Measurements from ENCODE around the gene SLC8A2.

DNA sequence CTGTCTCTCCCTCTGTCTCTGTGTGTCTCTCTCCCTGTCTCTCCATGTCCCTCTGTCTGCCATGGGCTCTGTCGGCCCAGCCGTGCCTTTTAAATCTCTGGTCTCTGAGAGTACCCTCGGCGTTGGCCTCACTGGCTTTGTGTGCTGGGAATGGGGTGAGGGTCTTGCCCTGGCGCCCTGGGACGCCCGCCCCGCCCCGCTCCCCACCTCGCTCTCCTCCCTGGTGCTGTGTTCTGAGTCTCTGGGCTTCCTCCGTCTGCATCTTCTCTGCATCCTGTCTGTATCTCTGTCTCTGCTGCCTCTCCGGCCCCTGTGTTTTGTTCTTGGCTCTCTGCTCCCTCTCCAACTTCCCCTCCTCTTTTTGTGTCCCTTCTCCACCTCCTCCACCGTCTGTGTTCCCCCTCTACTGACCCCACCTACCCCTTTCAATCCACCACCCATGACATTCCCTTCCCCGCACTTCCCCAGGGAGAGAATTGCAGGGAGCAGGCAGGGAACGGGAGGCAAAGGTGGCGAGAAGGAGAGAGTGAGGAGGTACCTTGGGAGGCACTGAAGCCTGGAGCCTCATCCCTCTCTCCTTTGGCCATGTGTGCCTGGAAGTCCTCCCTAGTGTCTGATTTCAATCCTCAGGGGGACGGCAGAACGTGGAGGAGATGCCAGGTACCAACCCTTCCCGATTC lies 48.4 kb downstream of the SLC8A2 start:
- TF ChIP-seq, protein P1, sequence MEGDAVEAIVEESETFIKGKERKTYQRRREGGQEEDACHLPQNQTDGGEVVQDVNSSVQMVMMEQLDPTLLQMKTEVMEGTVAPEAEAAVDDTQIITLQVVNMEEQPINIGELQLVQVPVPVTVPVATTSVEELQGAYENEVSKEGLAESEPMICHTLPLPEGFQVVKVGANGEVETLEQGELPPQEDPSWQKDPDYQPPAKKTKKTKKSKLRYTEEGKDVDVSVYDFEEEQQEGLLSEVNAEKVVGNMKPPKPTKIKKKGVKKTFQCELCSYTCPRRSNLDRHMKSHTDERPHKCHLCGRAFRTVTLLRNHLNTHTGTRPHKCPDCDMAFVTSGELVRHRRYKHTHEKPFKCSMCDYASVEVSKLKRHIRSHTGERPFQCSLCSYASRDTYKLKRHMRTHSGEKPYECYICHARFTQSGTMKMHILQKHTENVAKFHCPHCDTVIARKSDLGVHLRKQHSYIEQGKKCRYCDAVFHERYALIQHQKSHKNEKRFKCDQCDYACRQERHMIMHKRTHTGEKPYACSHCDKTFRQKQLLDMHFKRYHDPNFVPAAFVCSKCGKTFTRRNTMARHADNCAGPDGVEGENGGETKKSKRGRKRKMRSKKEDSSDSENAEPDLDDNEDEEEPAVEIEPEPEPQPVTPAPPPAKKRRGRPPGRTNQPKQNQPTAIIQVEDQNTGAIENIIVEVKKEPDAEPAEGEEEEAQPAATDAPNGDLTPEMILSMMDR (IDR thresholded peaks at IDR 0.05): no peak
- TF ChIP-seq POLR2AphosphoS5 (IDR thresholded peaks at IDR 0.05): no peak
- no peak for TF ChIP-seq EP300 (IDR thresholded peaks at IDR 0.05; ENCODE audit: low read depth)

Data from transverse colon (tissue), 4 donors.